GM21737 (cell line): ENCODE data around the gene TRAM2.
"Not testable (repeated sequence)": the region's sequence is repeated elsewhere in the genome, so short reads cannot be mapped to it uniquely, and the experiment has no call there.

ENCODE experiments used
- ATAC-seq: cut with Tn5 transposase; IDR thresholded peaks from one replicate; pipeline ENCODE4 v1.9.1; 2021; ENCODE audit warnings: mild to moderate bottlenecking, moderate library complexity; ENCODE audit not compliant: unreplicated experiment

The TRAM2 gene

DNA sequence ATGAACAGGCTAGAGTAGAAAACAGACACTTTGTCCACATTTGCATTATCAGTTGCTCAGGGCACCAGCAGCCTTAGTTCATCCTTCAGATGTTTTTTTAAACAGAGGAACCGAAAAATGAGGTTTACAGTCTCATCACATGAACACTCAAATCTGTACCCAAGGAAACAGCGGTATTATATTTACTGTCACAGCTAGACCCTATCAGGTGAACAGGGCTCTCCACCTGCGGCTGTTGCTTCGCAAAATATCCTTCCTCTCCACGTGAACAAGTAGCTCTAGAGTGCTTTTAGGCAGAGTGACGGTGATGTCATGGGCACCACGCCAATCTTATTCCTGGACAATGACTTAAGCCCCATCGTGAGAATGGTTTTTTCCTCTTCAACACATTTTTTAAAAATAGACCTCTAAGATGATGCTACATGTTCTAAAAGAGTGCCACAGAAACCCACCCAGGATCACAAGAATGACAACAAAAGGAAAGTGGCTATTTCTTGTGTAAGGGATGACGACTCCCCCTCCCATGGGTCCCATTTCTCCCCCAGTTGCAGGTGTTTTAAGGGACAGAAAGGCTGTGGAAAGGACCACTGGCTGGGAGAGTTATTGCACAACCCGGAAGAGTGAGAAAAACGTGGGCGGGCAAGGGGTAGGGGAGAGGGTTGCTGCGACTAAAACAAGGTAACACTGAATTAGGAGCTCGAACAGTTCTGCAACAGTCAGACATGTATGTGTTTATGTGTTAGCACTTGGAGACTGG lies 79.0 kb downstream of the TRAM2 start:
- peak; percentile 70 for ATAC-seq

DNA sequence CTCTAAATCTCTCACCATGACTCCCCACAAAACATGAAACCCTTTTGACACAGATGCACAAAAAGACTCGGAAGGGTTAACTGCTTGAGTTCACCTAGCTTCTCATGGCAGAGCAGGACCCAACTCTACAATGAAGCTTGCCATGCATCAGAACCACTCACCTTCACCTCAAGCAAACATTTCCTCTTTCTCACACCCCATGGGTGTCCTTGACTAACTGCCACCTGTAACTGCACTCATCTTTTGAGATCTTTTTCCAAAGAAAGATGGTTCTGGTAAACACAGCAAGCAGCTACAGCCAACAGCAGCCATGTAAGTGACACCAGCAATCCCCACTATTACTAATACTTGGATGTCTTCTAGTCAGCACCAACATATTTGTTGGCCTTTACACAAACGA lies 80.2 kb downstream of the TRAM2 start:
- ATAC-seq: no peak

DNA sequence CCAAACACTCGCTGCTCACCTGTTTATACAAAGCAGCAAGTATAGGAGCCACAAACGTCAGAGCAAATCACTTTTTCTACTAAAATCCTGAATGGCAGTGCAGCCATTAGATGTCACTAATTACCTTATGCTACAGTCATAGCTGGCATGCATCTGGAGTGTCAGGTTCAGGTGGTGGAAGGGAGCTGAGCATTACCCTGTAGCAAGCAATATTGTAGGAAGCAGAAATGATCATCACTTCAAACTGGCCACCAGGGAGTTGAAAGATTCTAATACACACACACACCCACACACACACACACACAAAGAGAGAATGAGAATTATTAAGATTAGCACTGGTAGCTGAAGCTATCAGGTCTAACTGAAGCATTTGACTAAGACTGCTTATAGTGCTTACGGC lies 80.9 kb downstream of the TRAM2 start:
- no peak for ATAC-seq

DNA sequence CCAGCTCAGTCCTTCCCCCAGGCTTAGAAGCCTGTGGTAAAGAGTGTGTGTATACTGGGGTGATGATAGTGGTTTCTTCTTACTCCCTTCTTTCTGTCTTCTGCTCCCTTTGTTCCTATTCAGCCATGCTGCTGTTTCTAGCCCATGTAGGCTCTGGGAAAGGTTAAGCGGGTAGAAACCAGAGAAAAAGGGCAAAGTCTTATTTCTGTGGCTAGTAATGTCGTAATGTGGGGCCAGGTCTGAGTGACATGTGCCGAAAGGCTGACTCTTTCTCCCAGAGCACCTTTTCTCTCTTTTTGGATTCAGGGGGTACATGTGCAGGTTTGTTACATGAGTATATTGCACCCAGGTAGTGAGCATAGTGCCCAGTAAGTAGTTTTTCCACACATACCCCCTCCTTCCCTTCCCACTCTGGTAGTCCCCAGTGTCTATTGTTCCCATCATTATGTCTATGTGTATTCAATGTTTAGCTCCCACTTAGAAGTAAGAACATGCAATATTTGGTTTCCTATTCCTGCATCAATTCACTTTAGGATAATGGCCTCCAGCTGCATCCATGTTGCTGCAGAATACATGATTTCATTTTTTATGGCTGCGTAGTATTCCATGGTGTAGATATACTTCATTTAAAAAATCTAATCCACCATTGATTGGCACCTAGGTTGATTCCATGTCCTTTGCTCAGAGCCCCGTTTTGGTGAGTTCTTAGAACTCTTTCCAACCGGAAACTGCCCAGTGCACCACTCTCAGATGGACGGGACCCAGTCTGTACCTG lies 82.4 kb downstream of the TRAM2 start:
- no peak for ATAC-seq

DNA sequence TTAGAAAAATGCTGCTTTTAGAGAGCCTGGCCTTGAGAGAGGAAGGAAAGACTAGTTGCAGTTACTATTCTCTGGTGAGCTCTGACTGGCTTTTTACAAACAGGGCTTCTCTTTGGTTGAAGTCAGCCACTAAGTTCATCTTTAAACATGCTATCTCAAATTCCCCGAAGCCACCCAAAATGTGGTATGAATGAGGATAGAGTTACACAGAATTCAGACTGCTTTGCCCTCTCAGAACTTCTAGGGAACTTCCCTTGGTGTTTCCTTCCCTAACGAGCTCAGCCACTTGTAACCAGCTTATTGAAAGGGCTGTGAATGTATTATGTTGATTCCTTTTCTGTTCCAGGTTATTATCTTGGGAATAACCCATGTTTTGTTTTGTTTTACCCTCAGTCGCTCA lies 83.2 kb downstream of the TRAM2 start:
- ATAC-seq: no peak

DNA sequence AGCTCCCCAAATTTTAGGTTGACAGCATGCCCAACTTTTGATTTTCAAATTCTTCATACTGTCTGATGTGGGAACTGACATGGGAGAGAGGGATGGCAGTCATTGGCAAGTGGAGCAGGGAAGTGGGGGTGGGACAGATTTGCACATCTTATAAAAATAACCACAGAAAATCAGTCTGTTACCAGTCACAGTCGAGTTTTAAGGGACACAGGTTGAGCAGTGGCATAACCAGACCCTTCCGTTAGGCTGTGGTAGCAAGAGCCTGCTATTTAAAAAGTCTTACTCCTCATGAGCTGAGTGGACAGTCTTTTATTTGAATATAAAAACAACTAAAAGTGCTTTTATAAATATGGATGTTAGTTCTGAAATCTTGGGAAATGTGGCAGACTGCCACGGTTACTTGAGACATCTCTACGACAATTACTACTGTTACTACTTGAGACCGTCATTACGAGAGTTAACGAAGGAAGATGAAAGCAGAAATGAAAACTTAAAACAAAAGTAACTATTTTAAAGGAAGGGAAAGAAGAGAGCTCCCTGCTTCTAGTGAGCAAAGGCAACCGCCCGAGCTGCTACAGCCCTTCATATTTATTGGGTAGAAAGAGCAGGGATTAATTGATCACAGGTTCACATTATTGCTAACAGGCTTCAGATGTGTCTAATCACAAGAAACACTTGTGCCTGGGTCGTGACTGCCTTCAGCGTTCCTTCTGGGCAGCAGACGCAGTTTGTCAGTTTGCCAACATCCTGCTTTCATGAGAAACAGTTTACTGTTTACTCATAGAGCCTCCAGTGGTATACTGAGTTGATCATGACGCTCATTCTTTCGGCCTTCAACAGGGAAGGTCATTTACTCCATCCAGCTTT lies 85.4 kb downstream of the TRAM2 start:
- peak; percentile 56 for ATAC-seq

DNA sequence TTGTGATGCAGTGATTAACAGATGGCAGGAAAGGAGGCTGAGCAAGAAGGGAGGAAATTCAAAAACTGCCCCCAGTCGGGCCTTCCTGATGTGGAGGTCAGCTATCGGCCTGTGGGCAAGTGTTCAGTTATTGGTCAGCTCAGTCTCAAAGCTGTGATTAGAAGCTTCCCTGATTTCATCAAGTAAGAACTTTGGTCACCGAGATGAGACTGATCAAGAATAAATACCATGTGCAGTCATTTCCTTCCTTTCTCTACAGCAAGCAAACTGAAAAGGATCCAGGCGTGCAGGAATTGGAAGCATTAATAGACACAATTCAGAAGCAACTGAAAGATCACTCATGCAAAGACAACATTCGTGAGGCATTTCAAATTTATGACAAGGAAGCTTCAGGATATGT lies 87.0 kb downstream of the TRAM2 start:
- ATAC-seq: no peak

DNA sequence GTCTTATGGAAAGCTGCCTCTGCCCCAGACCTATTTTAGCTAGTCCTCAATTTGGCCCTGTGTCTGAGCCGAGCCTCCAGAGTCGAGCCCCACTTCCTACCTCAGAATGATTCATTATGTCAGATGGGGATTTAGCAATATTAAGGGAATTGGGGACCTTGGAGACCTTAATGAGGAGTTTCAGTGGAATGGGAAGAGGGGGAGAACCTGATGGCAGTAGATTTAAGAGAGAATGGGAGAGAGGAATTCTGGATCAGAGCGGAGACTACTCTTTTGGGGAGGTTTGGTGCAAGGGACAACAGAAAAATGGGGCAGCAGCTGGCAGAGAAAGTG lies 93.2 kb downstream of the TRAM2 start:
- ATAC-seq: no peak

DNA sequence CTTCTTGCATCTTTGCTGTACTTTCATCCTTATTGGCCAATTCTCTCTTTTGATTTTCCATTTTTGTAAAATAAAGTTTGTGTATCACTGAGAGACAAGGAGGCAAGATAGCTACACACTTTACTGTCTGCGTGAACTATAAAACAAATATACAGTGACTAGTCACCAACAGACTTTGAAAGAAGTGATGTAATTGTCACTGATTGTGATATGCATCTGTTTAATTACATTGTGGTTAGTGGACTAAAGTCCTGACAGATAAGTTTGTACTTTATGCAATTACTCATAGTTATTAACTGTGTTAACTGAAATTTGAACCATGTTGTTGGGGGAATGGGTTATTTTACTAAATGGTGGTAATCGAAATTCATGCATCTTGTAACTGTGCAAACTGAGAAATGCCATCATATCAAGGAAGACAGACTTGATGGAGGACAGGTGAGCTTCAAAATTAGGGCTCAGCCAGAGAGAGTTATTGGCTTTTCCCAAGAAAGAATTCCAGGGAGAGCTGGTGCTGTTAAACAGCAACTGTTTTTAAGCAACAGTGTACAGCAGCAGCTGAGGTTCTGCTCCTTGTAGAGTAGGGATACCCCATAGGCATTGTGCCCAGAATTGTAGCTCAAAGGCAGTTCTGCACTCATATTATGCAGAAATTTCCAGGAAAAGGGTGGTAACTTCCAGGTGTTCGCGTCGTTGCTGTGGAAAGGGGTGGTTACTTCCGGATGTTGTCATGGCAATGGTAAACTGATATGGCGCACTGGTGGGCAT lies 93.8 kb downstream of the TRAM2 start:
- ATAC-seq: no peak

DNA sequence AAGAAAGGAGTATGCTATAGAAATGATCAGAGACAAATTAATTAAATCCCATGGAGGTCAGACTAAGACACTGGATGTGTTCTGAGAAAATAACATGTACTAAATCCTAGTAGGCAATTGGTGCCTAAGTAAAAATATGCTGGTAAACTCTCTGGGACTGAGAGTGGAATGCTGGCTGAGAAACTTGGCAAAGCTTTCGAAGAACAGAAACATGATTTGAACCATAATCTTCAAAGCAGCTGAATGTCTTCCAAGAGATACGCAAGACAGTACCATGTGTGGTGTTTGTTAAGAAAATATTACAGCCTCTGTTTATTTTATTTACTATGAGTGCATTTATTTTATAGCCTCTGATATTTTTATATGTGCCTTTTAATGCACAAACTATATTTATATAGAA lies 101.6 kb downstream of the TRAM2 start:
- no peak for ATAC-seq

DNA sequence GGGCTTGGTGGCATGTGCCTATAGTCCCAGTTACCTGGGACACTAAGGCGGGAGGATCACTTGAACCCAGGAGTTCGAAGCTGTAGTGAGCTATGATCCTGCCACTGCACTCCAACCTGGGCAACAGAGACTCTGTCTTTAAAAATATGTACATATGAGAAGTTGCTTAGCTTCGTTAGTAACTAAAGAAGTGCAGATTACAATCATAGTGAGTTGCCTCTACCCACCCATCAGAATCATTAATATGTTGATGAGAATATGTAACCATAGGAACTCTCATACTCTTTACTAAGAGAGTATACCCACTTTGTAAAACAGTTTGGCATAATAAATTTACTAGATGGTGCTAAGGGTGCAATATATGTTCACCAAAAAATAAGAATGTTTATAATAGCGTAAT lies 102.7 kb downstream of the TRAM2 start:
- no peak for ATAC-seq

DNA sequence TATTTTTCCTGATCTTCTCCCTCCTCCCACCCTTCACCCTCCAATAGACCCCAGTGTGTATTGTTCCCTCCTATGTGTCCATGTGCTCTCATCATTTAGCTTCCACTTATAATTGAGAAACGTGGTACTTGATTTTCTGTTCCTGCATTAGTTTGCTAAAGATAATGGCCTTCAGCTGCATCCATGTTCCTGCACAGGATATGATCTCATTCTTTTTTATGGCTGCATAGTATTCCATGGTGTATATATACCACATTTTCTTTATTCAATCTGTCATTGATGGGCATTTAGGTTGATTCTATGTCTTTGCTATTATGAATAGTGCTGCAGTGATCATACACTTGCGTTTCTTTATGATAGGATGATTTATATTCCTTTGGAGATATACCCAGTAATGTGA lies 115.7 kb downstream of the TRAM2 start:
- not testable (repeated sequence) for ATAC-seq

DNA sequence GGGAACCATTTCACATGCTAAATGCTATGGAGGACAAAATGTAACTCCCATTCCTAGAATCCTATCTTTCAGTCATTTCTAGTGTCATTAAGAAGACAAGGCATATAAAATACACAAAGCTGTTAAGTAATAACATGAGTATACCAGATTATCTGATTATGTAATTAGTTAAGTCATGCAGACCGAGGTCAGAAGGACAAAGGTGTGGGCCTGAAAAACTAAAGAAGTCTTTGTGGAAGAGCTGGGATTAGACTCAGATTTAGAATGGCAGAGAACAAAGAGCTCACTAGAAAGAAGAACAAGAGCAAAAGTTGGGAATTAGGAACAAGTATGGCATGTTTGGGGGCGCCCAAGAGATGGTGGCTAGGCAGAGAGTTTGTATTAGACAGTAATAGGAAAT lies 119.8 kb downstream of the TRAM2 start:
- no peak for ATAC-seq

DNA sequence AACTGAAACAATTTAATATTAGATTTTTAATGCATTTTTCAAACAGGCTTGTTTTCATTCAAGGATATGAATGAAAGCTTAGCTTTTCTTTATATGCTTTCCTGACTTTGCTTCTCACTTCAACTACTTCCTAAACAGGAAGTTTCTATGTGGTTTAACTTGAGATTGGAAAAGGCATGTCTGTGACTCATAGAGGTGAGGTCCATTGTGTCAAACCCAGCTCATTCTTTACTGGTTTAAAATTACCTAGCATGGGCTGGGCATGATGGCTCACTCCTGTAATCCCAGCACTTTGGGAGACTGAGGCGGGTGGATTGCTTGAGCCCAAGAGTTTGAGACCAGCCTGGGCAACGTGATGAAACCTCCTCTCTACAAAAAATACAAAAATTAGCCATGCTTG lies 122.3 kb downstream of the TRAM2 start:
- no peak for ATAC-seq
